ENCODE measurements around the gene WDR62.

The WDR62 gene

DNA sequence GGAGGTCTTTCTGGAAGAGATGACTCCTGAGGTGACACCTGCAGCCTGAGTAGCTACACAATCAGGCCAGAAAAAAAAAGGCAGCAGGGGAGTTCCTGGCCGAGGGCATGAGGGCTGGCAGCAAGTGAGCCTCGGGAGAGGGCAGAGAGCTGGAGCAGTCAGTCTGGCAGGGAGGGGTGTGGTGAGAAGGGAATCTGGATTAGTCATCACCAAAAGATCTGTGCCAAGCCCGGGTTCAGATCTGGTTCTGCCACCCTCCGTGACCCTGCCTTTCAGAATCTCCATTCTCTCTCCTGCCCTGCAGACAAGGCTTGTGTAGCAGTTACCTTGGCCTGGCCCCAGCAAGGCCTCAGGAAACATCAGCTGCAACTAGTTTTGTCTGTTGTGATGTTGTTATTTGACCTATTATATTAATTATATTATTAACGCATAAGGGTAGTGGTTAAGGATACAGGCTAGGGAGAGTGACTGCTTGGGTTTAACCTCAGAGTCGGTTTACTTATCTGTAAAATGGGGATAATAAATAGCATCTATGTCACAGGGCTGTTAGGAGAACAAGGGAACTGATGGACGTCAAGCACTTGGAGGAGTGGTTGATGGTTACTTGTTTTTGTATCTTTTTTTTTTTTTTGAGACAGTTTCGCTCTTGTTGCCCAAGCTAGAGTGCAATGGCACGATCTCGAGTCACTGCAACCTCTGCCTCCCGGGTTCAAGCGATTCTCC is 82.4 kb downstream of the WDR62 start:
- DNase-seq (ENCODE audit: extremely low spot score, insufficient read length, low read depth), result no peak

GRCh38 chr19:36139120-36139472 is 84.4 kb downstream of the WDR62 start:
- DNase-seq (ENCODE audit: extremely low spot score, insufficient read length, low read depth) (no peak), FAIRE-seq (no peak)

More for the DNA sequence above, 82.4 kb downstream of the WDR62 start:
- FAIRE-seq, result no peak

DNA sequence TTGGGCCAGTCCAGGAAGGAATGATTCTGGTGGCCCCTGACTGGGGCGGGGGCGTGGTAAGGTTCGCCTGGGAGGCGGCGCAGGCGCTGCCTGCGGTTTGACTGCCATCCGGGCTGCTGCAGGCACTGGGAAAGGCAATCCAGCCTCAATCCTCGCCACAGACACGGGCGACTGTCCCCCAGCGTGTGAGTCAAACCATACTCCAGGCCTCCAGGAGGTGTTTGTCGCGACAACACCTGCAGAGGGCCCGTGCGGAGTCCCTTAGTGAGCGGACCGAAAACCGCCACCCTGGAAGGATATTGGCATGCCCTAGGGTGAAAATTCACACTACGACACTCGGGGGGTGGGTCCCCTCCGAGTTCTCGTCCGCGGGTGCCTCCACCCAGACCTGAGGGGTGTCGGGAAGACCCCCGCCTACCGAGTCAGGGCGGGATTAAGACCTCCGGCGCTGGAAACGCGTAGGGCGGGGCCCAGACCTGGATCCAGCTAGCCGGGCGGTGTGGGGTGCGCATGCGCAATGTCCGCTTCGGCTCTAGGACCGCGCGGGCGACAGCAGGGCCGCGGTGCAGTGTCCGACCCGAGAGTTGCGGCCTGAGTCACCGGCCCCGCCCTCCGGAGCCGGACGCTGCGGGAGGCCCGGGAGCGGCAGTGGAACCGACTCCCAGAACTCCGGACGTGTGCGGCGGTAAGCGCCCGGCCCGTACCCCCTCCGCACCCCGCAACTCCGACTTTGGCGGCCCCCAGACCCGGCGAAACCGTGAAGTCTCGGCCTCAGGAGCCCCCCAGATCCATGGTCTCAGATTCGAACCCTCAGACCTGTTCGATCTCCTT is 85.0 kb downstream of the WDR62 start, which contains the start of gene CAPNS1:
CAPNS1 (plus strand) TSS at position 594 of the 831 bp plus-strand sequence. CDS start 946 bp downstream, outside the sequence.
- peak; percentile 90 for FAIRE-seq

GRCh38 chr19:36140304-36141038 is 85.8 kb downstream of the WDR62 start:
- DNase-seq (ENCODE audit: extremely low spot score, insufficient read length, low read depth), result no peak
- no peak for FAIRE-seq

More for the DNA sequence above, 85.0 kb downstream of the WDR62 start, which contains the start of gene CAPNS1:
- peak; percentile 90 for DNase-seq (ENCODE audit: extremely low spot score, insufficient read length, low read depth)

DNA sequence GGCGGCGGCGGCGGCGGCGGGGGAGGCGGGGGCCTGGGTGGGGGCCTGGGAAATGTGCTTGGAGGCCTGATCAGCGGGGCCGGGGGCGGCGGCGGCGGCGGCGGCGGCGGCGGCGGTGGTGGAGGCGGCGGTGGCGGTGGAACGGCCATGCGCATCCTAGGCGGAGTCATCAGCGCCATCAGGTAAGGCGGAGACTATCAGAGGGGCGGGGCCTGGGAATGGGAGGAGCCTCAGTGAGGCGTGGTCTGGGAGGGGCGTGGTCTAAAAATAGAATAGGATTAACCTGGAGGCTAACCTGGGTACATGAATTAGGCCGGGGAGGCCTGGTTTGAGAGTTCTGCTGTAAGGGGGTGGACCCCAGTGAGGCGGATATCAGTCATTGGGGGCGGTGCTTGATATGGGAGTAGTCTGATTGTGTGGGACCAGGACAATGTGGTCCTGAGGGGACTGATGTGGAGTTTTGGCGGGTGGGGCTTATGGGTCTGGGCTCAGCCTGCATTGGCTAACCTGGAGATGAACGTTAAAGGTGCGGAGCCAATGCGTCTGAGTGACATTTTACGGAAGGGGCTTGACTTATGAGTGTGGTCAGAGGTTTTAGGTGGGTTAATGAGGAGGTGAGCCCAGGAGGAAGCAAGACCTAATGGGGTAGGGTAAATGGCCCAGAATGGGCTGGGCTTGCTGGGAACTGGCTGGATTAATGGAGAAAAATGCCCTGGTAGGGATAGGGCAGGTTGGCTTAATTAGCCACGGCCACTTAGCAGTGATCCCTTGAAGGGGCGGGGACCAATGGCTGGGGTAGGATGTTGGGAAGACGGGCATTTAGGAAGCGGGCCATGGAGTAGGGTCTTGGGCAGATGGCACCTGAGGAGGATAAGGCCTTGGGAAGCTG is 86.6 kb downstream of the WDR62 start:
- FAIRE-seq, result peak; percentile 84
- peak; percentile 86 for DNase-seq (ENCODE audit: extremely low spot score, insufficient read length, low read depth)

GRCh38 chr19:36142046-36142445 is 87.3 kb downstream of the WDR62 start:
- FAIRE-seq, result no peak
- no peak for DNase-seq (ENCODE audit: extremely low spot score, insufficient read length, low read depth)

GRCh38 chr19:36142496-36142895 is 87.8 kb downstream of the WDR62 start:
- DNase-seq (ENCODE audit: extremely low spot score, insufficient read length, low read depth), result no peak
- no peak for FAIRE-seq

GRCh38 chr19:36144624-36145023 is 89.9 kb downstream of the WDR62 start:
- DNase-seq (ENCODE audit: extremely low spot score, insufficient read length, low read depth) (no peak), FAIRE-seq (no peak)

DNA sequence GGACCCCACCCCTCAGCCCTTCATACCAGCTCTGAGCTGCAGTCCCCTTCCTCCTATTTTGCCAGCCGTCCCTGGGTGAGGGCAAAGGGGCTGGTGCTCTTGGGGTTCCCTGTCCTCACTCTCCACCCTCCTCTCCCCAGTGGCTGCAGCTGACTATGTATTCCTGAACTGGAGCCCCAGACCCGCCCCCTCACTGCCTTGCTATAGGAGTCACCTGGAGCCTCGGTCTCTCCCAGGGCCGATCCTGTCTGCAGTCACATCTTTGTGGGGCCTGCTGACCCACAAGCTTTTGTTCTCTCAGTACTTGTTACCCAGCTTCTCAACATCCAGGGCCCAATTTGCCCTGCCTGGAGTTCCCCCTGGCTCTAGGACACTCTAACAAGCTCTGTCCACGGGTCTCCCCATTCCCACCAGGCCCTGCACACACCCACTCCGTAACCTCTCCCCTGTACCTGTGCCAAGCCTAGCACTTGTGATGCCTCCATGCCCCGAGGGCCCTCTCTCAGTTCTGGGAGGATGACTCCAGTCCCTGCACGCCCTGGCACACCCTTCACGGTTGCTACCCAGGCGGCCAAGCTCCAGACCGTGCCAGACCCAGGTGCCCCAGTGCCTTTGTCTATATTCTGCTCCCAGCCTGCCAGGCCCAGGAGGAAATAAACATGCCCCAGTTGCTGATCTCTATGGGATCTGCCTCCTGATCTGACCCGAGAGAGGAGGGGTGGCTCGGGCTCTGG is 95.1 kb downstream of the WDR62 start:
- FAIRE-seq, result no peak

GRCh38 chr19:36150586-36150985 is 95.9 kb downstream of the WDR62 start:
- no peak for FAIRE-seq
- DNase-seq (ENCODE audit: extremely low spot score, insufficient read length, low read depth), result no peak

More for the DNA sequence above, 95.1 kb downstream of the WDR62 start:
- no peak for DNase-seq (ENCODE audit: extremely low spot score, insufficient read length, low read depth)

GRCh38 chr19:36151144-36152018 is 96.7 kb downstream of the WDR62 start:
- no peak for FAIRE-seq

DNA sequence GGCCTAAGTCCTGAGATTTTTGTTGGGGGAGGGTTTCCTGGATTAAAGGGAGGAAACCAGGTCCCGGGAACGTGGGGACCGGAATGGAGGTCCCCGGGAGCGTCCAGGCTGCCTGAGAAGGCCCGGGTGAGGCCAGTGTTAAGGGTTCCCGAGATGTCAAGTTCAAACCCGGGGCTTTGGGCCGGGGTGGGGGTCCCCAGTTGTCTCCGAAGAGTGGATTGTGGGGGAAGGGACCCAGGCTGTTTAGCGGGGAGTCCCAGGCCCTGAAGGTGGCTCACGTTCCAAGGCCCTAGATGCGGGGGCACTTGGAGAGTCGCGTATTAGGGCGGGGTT is 97.3 kb downstream of the WDR62 start:
- DNase-seq (ENCODE audit: extremely low spot score, insufficient read length, low read depth) (no peak), FAIRE-seq (no peak)

More at GRCh38 chr19:36151144-36152018, 96.7 kb downstream of the WDR62 start:
- DNase-seq (ENCODE audit: extremely low spot score, insufficient read length, low read depth), result no peak

DNA sequence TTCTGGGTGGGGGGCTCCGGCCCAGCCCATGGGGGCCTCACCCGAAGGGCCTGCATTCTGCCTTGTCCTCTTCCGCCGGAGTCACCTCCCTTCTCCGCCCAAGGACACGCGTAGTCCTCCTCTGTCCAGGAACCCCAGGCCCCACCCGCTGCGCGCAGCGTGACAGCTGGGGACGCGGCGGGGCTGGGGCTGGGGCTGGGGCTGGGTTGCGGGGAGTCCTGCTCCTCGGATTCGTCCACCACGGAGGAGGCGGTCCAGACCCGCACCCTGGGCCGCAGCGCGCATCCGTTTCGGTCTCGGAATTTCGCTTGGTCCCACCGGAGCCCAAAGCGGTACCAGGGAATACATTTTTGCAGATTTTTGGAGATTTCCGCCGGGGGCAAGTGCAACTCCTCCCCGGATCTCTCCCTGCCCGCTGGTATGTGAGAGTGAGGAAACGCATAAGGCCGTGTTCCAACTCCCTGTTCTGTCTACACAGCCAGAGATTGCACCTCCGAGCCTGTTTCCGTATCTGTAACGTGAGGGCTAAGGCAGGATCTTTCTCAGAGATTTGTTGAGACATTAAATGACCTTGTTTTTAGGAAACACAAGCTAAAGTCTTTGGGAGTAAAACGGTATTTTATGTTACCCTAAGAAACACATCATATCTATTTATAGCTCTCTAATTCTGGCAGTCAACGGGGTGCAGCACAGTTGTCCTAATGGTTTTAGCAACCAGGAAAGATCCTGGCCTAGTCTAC is 97.8 kb downstream of the WDR62 start, which contains the start of gene COX7A1:
COX7A1 (minus strand) TSS at position 96 of the 740 bp plus-strand sequence; CDS start at position 56, 40 bp downstream.
- DNase-seq (ENCODE audit: extremely low spot score, insufficient read length, low read depth) (no peak), FAIRE-seq (no peak)

DNA sequence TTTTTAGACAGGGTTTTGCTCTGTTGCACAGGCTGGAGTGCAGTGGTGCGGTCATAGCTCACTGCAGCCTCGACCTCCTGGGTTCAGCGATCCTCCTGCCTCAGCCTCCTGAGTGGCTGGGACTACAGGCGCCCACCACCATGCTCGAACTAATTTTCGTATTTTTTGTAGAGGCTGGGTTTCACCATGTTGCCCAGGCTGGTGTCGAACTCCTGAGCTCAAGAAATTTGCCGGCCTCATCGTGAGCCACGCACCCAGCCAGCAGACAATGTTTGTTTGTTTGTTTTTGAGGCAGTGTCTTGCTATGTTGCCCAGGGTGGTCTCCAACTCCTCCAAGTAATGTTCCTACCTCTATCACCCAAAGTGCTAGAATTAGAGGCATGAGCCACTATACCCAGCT is 98.4 kb downstream of the WDR62 start:
- DNase-seq (ENCODE audit: extremely low spot score, insufficient read length, low read depth) (no peak), FAIRE-seq (no peak)
